Measurements from ENCODE around the gene UGT2B15.
"Not testable (repeated sequence)": the region's sequence is repeated elsewhere in the genome, so short reads cannot be mapped to it uniquely, and the experiment has no call there.

Gene UGT2B15

DNA sequence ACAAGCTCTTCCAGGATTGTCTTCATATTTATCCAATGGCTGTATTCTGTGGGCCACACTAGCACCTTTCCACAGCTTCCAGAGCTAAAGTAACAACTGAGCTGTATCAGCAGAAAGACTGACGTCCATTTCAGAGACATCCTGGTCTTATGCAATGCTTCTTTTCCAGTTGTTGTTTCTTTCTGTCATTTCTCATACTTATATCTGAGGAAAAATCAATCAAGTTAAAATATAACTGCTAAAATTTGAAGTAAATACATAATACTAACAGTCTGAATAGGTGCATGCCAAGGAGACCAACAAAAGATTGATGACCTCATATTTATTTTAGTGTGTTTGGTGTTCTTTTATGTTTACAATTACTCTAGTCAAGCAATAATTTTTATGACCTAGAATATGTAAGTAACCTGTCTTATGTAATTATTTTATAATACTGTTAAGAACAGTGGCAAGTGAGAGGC is at the start of gene UGT2B15:
TSS of gene UGT2B15 (minus strand) at position 174 of the 461 bp plus-strand sequence. CDS start at position 140, 34 bp downstream.
- not testable (repeated sequence) for DNase-seq (ENCODE audit: low read depth)

GRCh38 chr4:68719075-68719473 is 48.6 kb upstream of the UGT2B15 start:
- DNase-seq (ENCODE audit: low read depth), result no peak

DNA sequence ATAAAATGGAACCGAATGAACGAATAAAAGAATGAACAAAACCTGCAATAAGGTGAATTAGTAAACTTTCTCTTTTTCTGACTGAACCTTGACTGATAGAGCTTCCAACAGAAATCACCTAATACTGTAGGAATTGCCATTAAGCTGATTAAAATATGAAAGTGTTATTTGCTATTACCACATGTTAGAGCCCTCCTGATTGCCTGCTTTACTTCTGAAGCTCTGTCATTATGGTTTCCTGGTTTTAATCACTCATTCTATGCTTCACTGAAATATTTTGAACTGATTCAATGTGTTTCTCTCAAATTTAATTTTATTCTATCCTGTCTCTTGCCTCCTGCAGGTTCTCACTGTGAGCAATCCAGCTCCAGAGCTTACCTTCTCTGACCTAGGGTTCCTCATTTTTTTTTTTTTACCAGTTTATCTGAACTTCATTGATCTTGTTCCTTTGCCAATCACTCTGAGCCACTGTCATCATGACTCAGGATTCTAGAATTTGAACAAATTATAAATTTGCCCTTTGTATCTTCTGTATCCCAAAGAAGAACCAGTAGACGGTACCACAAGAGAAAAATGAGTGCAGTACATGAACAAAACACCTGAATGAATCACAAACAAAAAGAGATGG is 48.1 kb upstream of the UGT2B15 start:
- DNase-seq (ENCODE audit: low read depth), result no peak

DNA sequence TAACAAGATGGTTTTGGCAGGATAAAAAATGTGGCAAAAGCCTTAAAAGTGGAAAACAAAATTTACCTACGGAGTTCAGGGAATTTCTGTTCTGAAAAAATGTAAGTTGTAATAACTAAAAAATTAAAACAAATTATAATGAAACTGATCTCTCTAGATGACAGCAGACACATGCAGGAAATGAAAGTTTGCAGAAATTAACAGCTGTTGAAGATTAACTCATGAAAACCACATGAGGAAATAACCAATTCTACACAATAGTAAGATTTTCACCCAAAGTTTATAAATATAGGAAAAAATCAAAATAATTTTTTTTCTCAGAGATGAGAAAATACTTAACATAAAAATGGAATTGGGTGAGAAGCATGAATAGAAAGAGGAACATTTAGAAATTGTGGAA is 47.5 kb upstream of the UGT2B15 start:
- DNase-seq (ENCODE audit: low read depth), result no peak

DNA sequence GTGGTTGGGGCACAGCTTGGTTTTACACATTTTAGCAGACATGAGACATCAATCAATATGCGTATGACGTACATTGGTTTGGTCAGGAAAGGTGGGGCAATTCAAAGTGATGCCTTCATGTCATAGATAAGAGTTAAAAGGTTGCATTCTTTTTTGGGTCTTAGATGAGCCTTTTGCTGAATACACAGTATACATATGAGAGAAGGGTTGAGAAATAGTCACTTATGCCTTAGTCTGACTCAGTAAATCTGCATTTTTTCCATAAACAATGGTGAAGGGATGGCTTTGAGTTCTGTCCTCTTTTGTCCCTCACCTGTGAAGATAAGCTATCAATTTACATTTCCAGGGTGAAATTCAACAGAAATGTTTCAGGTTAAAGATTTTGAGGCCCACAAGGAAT is 43.9 kb upstream of the UGT2B15 start:
- no peak for DNase-seq (ENCODE audit: low read depth)

GRCh38 chr4:68712207-68712606 is 41.8 kb upstream of the UGT2B15 start:
- no peak for DNase-seq (ENCODE audit: low read depth)

DNA sequence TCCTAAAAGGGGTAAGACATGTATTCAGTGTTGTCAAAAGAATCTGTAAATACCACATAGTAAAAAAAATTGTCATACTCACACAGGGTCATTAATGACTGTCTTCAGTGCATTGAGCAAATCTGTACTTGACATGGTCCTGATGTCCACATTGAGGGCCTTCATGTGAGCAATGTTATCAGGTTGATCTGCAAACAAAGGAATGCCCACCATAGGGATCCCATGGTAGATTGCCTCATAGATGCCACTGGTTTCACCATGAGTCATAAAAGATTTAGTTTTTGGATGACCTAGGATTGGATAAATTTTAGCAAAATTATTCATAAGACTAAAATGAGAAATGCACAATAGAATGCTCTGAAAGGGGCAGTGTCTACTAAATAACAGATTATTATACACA is 38.1 kb upstream of the UGT2B15 start:
- no peak for DNase-seq (ENCODE audit: low read depth)

- DNase-seq (ENCODE audit: low read depth), result not testable (repeated sequence)
These were observed 32.7 kb upstream of the UGT2B15 start for GRCh38 chr4:68703168-68703567.

DNA sequence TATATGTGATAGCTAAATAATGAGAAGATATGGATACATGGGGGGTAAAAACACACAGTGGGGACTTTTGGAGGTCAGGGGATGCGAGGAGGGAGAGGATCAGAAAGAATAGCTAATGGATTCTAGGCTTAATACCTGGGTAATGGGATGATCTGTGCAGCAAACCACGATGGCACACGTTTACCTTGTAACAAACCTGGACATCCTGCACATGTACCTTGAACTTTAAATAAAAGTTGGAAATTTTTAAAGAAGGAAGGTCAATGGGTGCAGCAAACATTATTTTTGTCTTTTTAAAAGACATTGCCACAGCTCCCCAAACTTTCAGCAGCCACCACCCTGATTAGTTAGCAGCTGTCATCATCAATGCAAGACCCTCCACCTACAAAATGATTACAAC is 29.7 kb upstream of the UGT2B15 start:
- no peak for DNase-seq (ENCODE audit: low read depth)

GRCh38 chr4:68693325-68694075 is 23.0 kb upstream of the UGT2B15 start:
- DNase-seq (ENCODE audit: low read depth), result no peak

GRCh38 chr4:68691186-68691585 is 20.7 kb upstream of the UGT2B15 start:
- no peak for DNase-seq (ENCODE audit: low read depth)

GRCh38 chr4:68683034-68683433 is 12.6 kb upstream of the UGT2B15 start:
- DNase-seq (ENCODE audit: low read depth), result no peak

- DNase-seq (ENCODE audit: low read depth), result not testable (repeated sequence)
These were observed 10.8 kb upstream of the UGT2B15 start for GRCh38 chr4:68681298-68681697.

GRCh38 chr4:68673143-68673542 is 2.7 kb upstream of the UGT2B15 start:
- DNase-seq (ENCODE audit: low read depth), result no peak

DNA sequence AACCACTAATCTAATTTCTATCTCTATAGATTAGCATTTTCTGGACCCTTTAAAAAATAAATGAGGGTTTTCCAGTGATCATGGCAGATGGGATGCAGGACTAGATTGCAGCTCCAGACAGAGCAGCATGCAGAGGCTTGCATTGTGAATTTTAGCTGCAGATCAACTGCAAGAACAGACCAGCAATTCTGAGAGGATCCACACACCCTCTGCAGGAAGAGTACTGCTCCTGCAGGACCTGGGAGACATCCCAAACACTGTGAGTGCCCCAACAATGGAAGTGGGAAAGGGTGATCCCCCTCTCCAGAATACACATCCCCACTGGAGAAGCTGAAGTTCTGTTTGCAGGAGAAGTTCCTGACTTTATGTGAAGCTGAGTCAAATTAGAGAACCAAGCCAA is 765 bp upstream of the UGT2B15 start:
- not testable (repeated sequence) for DNase-seq (ENCODE audit: low read depth)

- DNase-seq (ENCODE audit: low read depth), result not testable (repeated sequence)
These were observed 1.8 kb downstream of the UGT2B15 start for GRCh38 chr4:68668537-68669163.

DNA sequence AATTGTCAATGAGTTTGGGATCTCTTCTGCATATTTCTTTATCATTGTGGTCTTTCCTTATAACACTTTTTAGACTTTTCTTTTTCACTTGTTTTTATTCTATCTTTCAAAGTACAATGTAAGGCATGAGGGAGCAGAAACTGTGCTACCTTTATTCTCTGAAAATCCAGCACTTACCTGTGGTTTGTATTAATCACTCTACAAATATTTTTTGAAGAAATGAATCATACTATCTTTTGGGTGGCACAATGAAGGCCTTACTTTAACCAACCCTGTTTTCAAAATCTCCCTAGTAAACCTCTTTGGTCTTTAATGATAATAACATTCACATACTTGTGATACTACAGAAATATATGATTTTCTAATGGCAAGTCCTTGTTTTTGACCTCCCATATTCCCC is 2.9 kb downstream of the UGT2B15 start:
- not testable (repeated sequence) for DNase-seq (ENCODE audit: low read depth)

DNA sequence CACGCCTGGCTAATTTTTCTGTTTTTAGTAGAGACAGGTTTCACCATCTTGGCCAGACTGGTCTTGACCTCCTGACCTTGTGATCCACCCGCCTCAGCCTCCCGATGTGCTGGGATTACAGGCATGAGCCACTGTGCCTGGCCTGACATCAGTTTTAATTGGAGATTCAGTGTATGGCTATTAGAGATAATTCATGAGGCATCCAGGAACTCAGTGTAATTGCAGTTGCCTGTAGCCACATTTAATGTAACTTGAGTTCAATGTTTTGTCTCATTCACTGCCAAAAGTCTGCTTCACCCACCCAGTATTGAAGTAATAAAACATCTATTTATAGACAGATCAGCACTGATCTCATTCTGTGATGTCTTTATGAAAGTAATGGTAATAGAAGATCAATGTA is 5.7 kb downstream of the UGT2B15 start:
- DNase-seq (ENCODE audit: low read depth), result not testable (repeated sequence)

DNA sequence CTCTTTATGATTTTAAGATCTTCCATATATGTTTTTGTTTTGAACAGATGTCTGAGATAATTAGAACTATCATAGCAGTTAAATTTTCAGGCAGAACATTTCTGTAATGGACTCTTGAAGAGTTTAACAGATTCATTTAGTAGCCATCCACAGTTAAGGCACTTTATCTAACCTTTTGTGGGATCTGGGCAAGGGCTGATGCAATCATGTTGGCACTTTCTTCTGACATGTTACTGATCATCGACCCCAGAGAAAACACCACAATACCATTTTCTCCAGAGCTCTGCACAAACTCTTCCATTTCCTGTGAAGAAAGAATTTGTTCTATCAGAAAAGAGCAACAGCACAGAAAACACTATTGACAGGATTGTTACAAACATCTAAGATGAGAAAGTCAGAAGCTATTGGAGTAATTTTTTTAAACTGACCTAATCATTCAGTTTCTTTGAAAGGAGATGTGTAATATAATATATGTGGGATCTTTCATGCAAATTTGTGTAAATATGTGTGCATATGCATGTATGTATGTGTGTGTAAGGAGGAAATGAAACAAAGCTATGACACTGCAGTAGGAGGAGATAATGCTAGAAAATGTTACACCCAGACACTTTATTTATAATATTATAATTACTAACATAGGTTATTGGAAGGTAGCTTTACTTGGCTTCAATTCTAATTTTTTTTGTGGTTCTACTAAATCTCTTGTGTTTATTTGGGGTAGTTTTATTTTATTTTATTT is 7.4 kb downstream of the UGT2B15 start:
- DNase-seq (ENCODE audit: low read depth), result not testable (repeated sequence)

GRCh38 chr4:68658672-68659071 is 11.8 kb downstream of the UGT2B15 start:
- no peak for DNase-seq (ENCODE audit: low read depth)

- DNase-seq (ENCODE audit: low read depth), result not testable (repeated sequence)
These were observed 13.3 kb downstream of the UGT2B15 start for GRCh38 chr4:68657022-68657594.

DNA sequence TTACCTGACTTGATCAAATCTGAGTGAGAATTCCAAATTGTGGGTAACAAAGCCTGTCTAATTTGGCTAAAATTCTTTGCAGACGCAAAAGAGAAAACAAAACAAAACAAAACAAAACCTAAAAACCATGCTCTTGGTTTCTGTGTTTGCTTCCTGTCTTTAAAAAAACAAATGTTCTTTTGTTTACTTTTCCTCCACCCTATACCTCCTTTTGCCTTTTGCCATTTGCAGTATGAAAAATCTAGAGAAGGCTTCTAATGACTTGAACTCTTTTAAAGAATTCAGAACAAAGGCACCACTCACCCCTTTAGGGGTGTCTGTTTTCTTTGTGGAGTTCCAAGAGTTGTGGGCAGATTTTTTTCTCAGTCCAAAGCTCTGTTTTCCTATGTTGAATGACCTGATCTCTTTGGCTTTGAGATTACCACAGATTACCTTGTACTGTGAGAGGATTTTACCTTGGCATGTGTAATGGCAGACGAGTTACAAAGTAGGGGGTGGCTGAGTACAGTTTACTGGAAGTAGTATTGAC is 13.9 kb downstream of the UGT2B15 start:
- DNase-seq (ENCODE audit: low read depth), result not testable (repeated sequence)
